ENCODE results near the gene PET117.
"Not testable (repeated sequence)": the region's sequence is repeated elsewhere in the genome, so short reads cannot be mapped to it uniquely, and the experiment has no call there.

PET117 gene, protein sequence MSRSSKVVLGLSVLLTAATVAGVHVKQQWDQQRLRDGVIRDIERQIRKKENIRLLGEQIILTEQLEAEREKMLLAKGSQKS

DNA sequence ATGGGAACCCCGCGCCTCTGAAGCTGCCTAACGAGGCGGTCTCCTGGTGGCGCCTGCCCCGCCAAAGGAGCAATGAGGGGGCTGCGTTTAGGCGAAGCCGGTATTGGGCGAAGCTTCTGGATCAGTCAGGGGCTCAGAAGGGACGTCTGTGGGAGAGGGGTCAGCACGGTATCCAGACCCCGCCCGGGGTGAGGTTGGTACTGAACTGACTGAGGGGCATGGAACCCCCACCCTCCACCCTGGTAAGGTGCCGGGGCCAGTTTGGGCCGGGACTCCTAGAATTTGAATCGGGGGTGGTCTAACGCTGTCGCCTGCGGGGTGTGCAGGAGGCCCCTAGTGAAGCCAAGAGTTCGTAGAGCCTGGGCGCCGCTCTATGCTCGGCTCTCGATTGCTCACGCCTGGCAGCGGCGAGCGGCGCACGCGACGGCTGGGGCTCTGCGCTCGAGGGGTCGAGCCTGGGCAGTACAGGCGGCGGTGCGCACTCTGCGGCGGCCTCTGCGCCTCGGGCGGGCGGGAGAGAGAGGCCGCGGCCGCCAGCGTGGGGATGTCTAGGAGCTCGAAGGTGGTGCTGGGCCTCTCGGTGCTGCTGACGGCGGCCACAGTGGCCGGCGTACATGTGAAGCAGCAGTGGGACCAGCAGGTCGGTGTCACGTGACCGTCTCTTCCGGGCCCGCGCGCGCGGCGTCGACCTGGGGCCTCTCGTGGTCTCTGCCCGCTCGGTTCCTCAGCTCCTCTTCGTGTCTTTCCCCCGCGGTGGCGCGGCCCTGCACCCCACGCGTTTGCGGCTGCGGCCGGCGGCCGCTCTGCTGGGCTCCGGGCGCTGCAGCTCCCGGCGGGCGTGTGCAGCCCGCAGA, at the start of gene PET117, which contains the start of gene KAT14:
Gene PET117 (plus strand): TSS at position 452 of the 854 bp plus-strand sequence. CDS start 93 bp downstream, at position 545.
Gene KAT14 (plus strand): TSS at position 452 of the 854 bp plus-strand sequence. CDS start 4,798 bp downstream, outside the sequence.
- peak; percentile 79 to 83 (median 80) for DNase-seq (ENCODE audit: low read depth in 3 of 3)

DNA sequence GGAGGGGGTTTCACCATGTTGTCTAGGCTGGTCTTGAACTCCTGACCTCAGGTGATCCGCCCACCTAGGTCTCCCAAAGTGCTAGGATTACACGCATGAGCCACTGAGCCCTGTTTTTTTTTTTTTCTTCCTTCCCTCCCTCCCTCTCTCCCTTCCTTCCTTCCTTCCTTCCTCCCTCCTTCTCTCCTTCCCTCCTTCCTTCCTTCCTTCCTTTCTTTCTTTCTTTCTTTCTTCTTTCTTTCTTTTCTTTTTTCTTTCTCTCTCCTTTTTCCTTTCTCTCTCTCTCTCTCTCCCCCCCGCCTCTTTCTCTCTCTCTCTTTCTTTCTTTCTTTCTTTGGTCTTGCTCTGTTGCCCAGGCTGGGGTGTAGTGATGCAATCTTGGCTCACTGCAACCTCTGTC, 49.4 kb upstream of the PET117 start:
- not testable (repeated sequence) for DNase-seq (ENCODE audit: low read depth in 3 of 3)

DNA sequence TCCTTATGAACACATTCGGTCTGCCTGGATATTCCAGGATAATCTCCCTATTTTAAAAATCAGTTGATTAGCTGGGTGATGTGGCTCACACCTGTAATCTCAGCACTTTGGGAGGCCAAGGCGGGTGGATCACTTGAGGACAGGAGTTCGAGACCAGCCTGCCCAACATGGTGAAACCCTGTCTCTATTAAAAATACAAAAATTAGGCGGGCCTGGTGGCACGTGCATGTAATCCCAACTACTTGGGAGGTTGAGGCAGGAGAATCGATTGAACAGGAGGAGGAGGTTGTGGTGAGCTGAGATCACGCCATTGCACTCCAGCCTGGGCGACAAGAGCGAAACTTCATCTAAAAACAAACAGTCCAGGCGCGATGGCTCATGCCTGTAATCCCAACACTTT, 48.8 kb upstream of the PET117 start:
- not testable (repeated sequence) for DNase-seq (ENCODE audit: low read depth in 3 of 3)

DNA sequence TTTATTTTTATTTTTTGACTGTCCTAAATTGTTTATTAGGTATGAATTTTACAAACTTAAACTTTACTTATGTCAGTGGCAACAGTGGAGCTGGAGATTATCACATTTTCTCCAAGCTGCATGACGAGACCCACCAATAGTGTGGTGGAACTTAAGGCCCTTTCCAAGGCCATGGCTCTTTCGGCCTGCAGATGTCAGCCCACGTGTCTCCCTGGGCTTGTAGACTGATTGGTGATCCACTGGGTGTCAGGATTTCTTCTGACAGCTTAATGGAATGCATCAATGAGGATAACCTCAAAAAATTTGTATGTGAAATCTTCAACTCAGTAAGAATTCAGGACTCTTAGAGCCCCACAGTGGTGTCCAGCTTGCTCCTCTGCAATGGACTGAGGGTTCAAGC, 47.6 kb upstream of the PET117 start:
- no peak for DNase-seq (ENCODE audit: low read depth in 3 of 3)

DNA sequence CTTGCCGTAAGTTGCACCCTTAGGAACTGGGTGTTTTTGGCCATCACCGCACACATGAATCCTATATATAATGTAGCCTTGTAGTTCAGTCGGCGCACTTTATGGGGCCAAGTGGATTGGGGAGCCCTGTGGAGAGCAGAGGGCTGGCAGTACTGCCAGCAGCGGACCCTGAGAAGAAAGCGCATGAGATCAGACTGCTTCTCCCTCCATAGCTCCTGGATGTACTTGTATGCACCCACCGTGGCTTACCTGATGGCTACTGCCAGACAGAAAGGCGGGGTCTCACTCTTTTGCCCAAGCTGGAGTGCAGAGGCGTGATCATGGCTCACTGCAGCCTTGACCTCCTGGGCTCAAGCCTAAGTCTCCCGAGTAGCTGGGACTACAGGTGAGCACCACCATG, 47.2 kb upstream of the PET117 start:
- no peak for DNase-seq (ENCODE audit: low read depth in 3 of 3)

DNA sequence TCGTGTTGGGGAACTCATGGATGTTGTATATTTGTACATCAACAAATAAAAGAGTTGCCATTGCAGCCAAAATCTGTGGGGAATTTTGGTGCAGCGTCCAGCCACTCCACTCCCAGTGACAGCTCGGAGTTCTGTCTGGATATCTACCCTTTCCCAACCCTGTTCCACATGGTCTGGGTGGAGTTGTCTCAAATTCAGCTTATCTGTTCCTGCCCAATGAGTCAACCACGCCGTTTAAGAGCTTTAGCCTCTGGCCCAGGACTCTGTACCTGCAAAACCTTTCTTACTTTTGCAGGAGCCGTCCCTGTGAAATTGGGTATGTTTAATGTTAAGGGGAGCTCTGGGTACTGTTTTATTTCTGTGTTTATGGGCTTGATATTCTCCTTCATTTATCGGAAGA, 46.0 kb upstream of the PET117 start:
- no peak for DNase-seq (ENCODE audit: low read depth in 3 of 3)

DNA sequence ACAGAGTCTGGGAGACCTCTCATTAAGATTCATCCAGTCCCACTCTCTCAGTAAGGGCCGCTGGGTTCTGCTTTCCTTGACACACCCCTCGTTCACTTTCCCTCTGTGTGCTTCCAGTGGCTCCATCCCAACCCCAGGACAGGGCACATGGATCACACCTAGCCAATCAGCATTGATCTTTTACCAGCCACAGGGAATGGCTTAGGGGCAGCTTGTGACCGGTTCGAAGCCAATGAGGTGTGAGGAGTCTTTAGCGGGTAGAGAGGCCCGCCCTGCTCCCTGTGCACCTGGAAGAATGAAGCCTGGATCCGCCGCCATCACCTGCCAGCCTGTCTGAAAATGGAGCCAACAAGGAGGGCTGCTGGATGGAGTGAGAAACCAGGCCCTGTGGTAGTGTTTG, 44.8 kb upstream of the PET117 start:
- DNase-seq (ENCODE audit: low read depth in 3 of 3) = no peak

DNA sequence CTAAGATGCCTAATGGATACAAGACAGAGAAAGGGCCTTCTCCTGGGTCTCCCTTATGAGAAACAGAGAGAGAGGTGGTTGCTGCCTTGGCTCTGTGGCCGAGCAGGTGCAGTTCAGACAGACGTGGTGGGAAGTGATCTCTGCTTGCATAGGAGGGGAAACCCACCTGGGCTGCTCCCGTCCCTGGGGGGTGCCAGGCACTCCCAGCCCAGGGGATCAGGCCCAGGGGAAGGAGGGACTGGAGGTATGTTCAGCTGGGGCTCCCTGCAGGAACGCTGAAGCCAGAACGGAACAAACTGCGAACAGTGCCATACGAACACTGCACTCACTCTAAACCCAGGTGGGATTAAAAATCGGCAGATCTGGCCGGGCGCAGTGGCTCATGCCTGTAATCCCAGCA, 44.3 kb upstream of the PET117 start:
- DNase-seq (ENCODE audit: low read depth in 3 of 3) = no peak

DNA sequence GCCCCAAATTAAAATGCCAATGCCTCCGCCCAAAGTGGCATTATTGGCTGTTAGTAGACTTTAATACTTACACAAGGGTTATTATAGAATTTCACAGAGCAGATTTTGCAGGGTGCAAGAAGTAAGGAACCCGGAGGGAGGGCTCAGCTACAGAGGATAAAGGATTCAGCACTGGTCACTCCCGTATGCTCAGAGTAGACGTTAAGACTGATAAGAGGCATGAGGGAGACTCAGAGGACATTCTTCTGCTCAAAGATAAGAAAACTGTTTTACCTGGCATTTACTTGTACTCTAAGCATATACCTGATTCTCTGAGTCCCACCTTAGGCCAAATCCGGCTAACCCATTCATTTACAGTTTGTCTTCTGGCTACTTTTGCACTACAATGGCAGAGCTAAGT, 43.5 kb upstream of the PET117 start:
- no peak for DNase-seq (ENCODE audit: low read depth in 3 of 3)

DNA sequence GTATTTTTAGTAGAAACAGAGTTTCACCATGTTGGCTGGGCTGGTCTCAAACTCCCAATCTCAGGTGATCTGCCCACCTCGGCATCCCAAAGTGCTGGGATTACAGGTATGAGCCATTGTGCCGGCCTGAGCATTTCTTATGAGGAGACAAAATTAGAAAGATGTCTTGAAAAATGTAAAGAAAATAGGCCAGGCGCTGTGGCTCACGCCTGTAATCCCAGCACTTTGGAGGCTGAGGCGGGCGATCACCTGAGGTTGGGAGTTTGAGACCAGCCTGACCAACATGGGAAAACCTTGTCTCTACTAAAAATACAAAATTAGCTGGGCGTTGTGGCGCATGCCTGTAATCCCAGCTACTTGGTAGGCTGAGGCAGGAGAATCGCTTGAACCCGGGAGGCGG, 37.1 kb upstream of the PET117 start:
- DNase-seq (ENCODE audit: low read depth in 3 of 3) = not testable (repeated sequence)

DNA sequence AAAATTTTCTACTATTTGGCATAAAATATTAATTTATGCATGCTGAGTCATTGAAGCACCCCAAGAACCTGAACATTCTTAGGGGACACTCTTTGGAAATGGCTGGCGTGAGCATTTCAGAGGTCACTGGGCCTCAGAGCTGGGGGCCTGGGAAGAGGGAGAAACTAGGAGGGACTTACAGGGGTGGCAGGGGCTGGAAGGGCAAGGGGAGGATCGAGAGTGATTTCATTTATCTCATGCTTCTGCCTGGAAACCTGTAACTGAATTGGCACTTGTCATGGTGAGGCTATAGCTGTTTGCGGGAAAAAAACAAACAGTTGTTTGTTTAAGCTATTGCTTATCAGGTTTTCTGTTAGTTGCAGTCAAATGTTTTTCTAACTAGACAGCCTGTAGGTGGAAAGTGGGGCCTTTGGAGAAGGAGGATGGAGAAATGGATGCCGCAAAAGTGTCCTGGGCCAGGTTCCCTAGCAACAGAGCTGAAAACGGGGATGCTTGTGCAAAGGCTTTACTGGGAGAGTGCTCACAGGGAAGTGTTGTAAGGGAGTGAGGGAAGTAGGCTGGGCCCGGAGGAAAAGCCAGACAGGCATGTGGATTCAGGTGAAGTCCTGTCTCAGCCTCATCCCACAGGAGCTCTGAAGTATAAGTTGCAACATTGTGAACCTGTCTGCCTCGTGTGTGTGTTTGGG, 36.4 kb upstream of the PET117 start:
- DNase-seq (ENCODE audit: low read depth in 3 of 3) = no peak

DNA sequence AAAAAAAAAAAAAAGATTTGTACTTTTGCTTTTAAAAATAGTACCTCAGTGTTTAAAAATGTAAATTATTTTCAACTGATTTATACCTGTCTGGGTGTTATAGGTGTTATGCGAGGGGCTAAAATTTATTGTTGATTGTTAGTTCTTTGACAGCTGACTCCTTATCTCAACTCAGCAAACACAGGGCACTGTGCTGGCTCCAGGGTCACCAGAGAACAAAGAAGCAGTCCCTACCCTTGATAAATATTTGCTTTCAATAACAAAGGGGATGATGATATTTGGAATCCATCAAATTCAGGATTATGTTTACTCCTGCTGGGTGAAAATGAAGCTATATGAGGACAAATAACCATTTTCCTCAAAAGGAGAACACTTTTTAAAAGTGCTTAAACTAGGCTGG, 34.2 kb upstream of the PET117 start:
- DNase-seq (ENCODE audit: low read depth in 3 of 3) = no peak

DNA sequence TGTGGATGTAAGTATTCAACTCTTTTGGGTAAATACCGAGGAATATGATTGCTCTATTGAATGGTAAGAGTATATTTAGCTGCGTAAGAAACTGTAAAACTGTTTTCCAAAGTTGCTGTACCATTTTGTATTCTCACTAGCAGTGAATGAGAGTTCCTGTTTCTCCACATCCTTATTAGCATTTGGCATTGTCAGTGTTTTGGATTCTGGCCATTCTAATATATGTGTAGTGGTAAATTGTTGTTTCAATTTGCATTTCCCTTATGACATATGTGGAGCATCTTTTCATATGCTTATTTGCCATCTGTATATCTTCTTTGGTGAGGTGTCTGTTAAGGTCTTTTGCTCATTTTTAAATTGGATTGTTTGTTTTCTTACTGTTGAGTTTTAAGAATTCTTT, 29.3 kb upstream of the PET117 start:
- DNase-seq (ENCODE audit: low read depth in 3 of 3) = no peak

DNA sequence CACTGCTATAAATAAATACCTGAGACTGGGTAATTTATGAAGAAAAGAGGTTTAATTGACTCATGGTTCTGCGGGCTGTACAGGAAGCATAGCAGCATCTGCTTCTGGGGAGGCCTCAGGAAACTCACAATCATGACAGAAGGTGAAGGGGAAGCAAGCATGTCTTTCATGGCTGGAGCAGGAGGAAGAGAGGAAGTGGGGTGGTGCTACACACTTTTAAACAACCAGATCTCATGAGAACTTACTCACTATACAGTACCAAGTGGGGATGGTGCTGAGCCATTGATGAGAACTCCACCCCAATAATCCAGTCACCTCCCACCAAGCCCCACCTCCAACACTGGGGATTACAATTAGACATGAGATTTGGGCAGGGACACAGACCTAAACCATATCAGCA, 9.1 kb upstream of the PET117 start:
- DNase-seq (ENCODE audit: low read depth in 3 of 3) = not testable (repeated sequence)

DNA sequence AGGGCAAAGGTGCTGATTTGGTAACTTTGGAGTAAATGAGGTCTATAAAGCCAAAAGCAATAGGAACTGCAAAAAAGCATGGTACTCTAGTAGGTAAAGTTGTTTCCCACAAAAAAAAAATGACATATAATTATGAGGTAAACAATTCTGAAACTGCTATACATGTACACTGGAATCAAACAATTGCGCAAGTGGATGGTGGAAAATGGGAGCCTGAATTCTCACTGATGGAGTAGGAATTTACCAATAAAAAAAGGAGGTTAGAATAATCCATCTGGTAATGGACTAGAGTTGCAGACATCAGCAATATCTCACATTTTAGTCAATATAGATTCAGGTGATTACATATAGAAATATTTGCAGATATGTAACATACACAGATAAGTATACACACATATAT, 5.0 kb upstream of the PET117 start:
- no peak for DNase-seq (ENCODE audit: low read depth in 3 of 3)

DNA sequence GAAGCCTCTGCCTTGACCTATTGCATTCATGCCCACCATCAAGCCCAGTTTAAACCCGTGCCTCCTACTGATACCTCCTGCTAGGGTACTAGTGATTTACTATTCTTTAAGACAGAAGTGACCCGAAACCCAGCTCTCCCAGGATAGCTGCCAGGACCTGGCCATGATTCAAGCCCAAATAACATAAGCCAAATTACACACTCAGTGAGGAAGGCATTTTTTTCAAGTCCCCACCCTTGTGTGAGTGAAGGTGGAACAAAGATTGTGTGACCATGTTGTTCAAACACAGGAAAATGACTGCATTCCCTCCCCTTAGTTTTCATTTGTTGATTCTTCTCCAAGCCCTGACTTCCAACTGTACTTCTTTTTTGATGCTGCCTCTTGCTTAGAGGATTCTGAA, 3.7 kb upstream of the PET117 start:
- no peak for DNase-seq (ENCODE audit: low read depth in 3 of 3)

DNA sequence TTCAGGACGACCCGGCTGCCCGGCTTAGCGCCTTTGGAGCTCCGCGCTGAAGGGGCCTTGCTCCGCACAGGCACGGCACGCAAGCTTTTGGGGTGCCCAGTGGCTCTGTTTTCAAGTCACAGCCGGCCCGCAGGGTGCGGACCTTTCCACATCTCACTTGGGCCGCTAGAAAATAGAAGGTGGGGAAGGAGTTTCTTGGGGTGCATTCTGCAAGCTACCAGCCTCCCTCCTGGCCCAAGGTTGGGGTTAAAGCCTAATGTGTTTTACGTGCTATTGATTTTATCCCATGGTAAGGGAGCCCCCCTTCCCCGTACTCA, 561 bp downstream of the PET117 start:
- no peak for DNase-seq (ENCODE audit: low read depth in 3 of 3)

DNA sequence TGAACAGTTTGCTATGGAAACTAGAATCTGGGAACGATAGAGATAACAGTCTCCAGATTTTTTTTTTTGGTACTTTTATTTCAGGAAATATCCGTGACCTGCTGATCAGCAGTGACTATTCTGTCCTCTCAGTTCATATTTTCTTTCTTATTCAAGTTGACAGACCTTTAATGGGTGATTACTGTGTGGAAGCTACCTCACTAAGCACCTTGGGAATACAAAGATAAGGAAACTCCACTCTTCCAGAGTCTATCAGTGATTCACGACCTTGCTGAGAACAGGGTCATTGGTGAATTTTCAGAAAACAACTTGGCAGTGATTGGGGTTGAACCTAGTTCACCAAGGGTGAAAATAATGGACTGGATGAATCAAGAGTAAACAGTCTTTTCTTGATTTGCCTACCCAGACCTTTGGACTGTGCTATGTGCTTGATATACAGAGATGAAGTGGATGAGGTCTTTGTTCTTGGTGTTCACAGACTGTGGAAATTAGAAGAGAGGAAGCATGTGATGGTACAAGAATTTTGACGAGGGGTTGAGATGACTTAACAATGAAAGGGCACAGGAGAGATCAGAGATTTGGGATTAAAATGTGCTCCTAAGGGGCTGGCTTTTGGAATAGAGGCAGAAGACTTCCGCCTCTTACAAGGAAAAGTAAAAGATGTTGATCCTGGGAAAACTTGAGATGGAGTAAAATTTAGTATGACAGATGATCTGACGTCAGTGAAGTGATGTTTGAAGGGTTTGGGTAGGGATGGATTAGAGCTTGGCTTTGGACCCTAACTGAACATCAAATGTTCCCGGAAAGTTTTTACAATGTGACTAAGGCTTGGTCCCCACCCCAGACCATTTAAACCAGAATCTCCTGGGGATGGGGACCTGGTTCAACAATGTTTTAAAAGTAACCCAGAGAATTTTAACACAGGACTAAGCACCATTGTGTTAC, 1.2 kb downstream of the PET117 start:
- DNase-seq (ENCODE audit: low read depth in 3 of 3) = no peak

DNA sequence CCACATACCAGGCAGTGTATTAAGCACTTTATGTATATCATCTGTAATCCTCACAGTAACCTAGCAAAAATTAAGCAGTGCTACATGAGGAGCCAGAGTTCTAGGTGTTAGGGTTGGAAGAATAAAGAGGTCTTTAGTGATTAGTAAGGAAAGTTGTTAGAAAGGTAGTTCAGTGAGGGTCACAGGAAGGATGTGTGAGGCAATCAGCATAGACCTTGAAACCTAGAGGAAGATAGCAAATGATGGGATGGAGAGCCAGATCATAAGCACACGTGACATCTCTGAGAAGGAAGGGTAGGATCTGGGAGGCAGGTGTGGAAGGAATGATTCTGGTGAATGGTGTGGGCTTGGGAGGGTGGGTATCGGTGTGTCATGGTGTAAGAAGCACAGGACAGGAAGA, 2.2 kb downstream of the PET117 start:
- no peak for DNase-seq (ENCODE audit: low read depth in 3 of 3)

DNA sequence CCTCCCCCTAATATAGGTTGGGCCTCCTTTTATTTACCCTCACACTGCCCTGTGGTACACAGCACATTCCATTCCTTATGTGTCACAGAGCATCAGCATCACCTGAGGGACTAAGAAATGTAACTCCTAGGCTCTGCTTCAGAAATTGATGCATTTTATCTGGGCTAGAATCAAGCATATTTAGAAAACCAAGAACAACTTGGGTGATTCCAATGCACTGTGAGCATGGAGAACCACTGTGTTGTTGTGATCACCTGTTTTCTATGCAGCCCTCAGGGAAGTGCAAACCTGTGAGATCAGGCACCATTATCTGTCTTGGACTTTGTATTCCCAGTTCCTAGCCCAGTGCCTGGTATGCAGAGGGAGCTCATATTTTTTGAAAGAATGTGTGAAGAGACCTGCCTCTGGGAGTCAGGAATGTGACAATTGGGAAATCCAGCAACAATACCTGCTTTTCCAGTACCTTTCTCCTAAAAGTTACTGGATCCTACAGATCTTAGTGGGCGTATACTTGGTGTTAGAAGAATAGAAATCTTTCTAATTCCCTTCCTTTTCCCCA, 7.0 kb downstream of the PET117 start:
- no peak for DNase-seq (ENCODE audit: low read depth in 3 of 3)

DNA sequence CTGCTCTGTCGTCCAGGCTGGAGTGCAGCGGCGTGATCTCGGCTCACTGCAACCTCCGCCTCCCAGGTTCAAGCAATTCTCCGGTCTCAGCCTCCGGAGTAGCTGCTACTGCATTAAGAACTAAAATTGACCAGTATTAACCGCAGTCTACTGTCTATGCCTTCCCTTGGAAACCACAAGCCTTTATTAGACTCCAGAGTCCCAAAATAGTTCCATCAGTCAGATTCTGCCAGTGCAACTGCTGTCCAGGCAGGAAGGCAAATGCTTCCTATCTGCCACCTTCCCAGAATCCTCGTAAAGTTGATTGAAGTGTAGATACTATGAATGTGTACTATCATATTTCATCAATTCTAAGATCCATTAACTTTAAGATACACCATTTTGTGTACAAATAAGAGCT, 16.7 kb downstream of the PET117 start:
- DNase-seq (ENCODE audit: low read depth in 3 of 3) = no peak

DNA sequence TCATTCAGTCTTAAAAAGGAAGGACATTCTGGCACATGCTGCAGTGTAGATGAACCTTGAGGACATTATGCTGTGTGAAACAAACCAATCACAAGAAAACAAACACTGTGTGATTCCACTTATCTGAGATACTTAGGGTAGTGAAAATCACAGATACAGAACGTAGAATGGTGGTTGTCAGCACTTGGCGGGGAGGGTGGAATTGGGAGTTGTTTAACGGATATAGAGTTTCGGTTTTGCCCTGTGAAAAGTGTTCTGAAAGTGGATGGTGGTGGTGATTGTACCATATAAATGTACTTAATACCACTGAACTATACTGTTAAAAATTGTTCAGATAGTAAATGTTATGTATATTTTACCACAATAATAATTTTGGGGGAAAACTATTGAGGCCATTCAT, 18.4 kb downstream of the PET117 start:
- no peak for DNase-seq (ENCODE audit: low read depth in 3 of 3)
